Ovary (tissue), 9 donors: ENCODE data around the gene LRMDA. TPM values are rescaled to one million over a fixed set of nuclear protein-coding genes. Genes with fewer than 3 reads are reported as not detected.

Source experiments
- DNase-seq, 5 donors: peaks; one replicate each; pipeline ENCODE4 v3.0.0-alpha.2; 2019 to 2020
- H3K27ac ChIP-seq, 2 donors: fragments of 200-600 bp; one replicate each; pipeline versions ENCODE4 v1.5.1 to v1.8.0; 2019 to 2022
- H3K27me3 ChIP-seq: fragments of 200-600 bp; one replicate; pipeline ENCODE4 v1.8.0; 2022
- H3K36me3 ChIP-seq: fragments of 200-600 bp; sonication (generic); one replicate; pipeline ENCODE4 v1.5.1; 2019
- H3K4me1 ChIP-seq: one replicate; pipeline ENCODE4 v1.8.1; 2013; ENCODE audit warnings: mild to moderate bottlenecking, moderate library complexity; ENCODE audit not compliant: insufficient read depth
- H3K4me3 ChIP-seq: fragments of 200-600 bp; sonication (generic); one replicate; pipeline ENCODE4 v1.5.1; 2017
- H3K9me3 ChIP-seq, 2 donors: fragments of 200-600 bp in 1 of 2; sonication (generic) in 1 of 2; one replicate each; pipeline versions ENCODE4 v1.5.1 to v1.8.1; 2013 to 2019; ENCODE audit warnings: mild to moderate bottlenecking in 1 of 2, moderate library complexity in 1 of 2
- EP300 ChIP-seq: sonication (generic); formaldehyde crosslinking; IDR thresholded peaks from one replicate; pipeline ENCODE4 v1.6.1; 2017; ENCODE audit warnings: antibody characterized with exemption
- POLR2A ChIP-seq: fragments of 450-650 bp; IDR thresholded peaks from one replicate; pipeline ENCODE4 v1.6.1; 2017; ENCODE audit warnings: antibody characterized with exemption, mild to moderate bottlenecking, moderate library complexity
- WGBS, 3 donors: extraction: QIAGEN DNeasy Blood & Tissue Kit in 1 of 3; methylation state at CpG; one replicate each; pipeline versions ENCODE4 v1.1.5 to v1.1.7; 2013 to 2017; 5-methylcytosine and 5-hydroxymethylcytosine counted together
- intact Hi-C, 4 donors: fragments of 100-400 bp; cut with DNase I; formaldehyde crosslinking; loops; one replicate each; pipeline versions ENCODE4 v1.11.0 to v1.15.1; 2022 to 2023
- polyA plus RNA-seq, 2 donors: library from polyadenylated mRNA; stranded (reverse); fragments of 200-250 nt in 1 of 2; fragments of 350-450 nt in 1 of 2; fragmentation: Illumina TruSeq in 1 of 2; extraction: RNeasy Lipid Tissue Mini Kit (QIAGEN cat#74804) in 1 of 2; gene quantifications; one replicate each; pipeline ENCODE4 v1.2.3, GENCODE V29; 2013 to 2014
- total RNA-seq, 7 donors: library from RNA; depleted of rRNA in 2 of 7; stranded (reverse); fragments of >200 nt in 2 of 7; fragmentation: NEBNext Ultra II Directional in 3 of 7; extraction: Animal tissue kit (Norgen Biotek cat#: 25700) in 3 of 7; gene quantifications; one replicate each; pipeline versions ENCODE4 v1.1.0 to v1.2.4, GENCODE V29; 2016 to 2023
- TF ChIP-seq, protein P1 (sequence below), 3 donors: fragments of 450-650 bp in 2 of 3; fragments of 200-600 bp in 1 of 3; IDR thresholded peaks; one replicate each; pipeline versions ENCODE4 v1.5.1 to v1.8.0; 2016 to 2022; ENCODE audit warnings: antibody characterized with exemption in 3 of 3, mild to moderate bottlenecking in 1 of 3
- donor health status: DM: no; HTN: no; CAD: no; lungs with moderate emphysema.
- donor health status: DM: no; HTN: no; CAD: no.
- donor health status: Bipolar disorder and iron deficiency.
- donor health status: DM: yes; HTN: yes; CAD: no.
- donor health status: DM: no; HTN: no; CAD: no.
- donor health status: DM: yes; HTN: yes; CAD: no.

Gene LRMDA
- total and polyA plus RNA-seq, 9 donors, result 14.8 to 30.7 (median 22.9) TPM

DNA sequence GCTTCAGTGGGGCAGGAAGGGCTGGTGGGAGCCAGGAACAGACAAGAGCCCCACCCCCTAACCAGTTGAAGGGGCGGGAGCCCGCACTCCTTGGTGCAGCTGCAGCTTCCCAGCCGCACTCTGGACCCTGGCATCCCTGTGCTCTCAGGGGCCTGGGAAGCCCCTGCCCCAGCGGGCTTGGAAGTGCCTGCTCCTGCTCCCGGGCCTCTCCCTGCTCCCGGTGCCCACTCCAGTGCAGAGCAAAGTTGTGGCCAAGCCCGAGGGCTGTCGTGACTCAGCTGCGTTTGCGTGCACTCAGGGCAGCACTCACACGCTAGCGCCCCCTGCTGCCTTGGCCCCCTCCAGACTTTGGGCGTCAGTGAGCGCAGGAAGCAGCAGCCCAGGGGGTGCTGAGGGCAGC lies 883.8 kb downstream of the LRMDA start:
- H3K4me1 ChIP-seq, result peaks cover 2% of the 10 kb centered on the region

DNA sequence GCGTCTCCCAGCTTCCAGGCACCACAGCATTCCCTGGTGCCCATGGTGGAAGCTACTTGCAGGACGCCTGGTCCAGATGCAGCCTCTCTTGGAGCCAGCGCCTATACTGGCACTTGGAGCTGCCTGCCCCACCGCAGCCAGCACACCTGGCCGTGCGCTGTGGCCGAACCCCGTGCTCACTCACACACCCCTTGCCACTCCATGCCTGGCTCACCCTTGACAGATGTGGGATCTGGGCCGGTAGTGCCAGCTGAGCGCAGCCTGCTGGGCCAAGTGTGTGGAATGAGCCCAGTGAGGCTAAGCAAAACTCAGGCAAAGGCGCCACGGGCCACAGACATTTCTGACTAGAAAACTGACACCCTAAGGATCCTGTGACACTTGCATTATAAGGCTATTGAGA lies 884.8 kb downstream of the LRMDA start:
- DNase-seq, result no peak

More for the DNA sequence above, 883.8 kb downstream of the LRMDA start:
- Histone ChIP-seq H3K4me3 (no peak overlapping the region), H3K27ac (no peak overlapping the region), H3K9me3 (no peaks in the 10 kb centered on the region), H3K27me3 (no peaks in the 10 kb centered on the region), H3K36me3 (no peaks in the 10 kb centered on the region)
- TF ChIP-seq, protein P1, sequence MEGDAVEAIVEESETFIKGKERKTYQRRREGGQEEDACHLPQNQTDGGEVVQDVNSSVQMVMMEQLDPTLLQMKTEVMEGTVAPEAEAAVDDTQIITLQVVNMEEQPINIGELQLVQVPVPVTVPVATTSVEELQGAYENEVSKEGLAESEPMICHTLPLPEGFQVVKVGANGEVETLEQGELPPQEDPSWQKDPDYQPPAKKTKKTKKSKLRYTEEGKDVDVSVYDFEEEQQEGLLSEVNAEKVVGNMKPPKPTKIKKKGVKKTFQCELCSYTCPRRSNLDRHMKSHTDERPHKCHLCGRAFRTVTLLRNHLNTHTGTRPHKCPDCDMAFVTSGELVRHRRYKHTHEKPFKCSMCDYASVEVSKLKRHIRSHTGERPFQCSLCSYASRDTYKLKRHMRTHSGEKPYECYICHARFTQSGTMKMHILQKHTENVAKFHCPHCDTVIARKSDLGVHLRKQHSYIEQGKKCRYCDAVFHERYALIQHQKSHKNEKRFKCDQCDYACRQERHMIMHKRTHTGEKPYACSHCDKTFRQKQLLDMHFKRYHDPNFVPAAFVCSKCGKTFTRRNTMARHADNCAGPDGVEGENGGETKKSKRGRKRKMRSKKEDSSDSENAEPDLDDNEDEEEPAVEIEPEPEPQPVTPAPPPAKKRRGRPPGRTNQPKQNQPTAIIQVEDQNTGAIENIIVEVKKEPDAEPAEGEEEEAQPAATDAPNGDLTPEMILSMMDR (IDR thresholded peaks at IDR 0.05), result no peak
- TF ChIP-seq POLR2A, result no peak
- TF ChIP-seq EP300, result no peak
- 93% methylated on average over 14 of the region's 14 CpGs for WGBS, 3 donors
- intact Hi-C loops, result no loop called here
- no peak for DNase-seq

DNA sequence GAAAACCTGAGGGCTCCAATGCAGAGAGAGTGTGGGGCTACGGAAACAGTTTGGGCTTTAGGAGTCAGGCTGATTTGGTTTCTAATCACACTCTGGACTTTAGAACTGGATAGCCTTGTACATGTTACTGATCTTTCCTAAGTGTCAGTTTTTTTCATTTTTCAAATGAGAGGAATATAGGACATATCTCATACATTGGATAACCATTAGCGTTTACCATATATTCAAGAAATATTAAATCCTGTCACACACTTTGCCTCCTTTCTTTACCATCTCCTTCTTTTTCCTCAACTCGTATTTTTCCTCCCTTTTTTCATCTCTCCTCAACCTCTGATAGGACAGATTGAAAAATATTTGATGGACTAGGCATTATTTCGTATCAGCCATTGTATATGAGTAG lies 885.7 kb downstream of the LRMDA start:
- Histone ChIP-seq H3K27ac (no peak overlapping the region), H3K27me3 (no peaks in the 10 kb centered on the region), H3K4me1 (no peaks in the 10 kb centered on the region), H3K9me3 (no peaks in the 10 kb centered on the region), H3K36me3 (no peaks in the 10 kb centered on the region), H3K4me3 (no peak overlapping the region)
- TF ChIP-seq EP300 (no peak), POLR2A (no peak)
- TF ChIP-seq, protein P1 (IDR thresholded peaks at IDR 0.05), result no peak
- intact Hi-C loops, result no loop called here
- WGBS, 3 donors, result 94 to 95% (median 94%) methylated on average over 4 of the region's 4 CpGs
- DNase-seq, result no peak

More for the DNA sequence above, 884.8 kb downstream of the LRMDA start:
- no peaks in the 10 kb centered on the region for H3K9me3 ChIP-seq
- intact Hi-C loops, result no loop called here
- no peaks in the 10 kb centered on the region for H3K36me3 ChIP-seq
- WGBS, 3 donors, result 97 to 98% (median 98%) methylated on average over 11 to 12 of the region's 12 CpGs
- TF ChIP-seq EP300, result no peak
- TF ChIP-seq POLR2A, result no peak
- TF ChIP-seq, protein P1 (IDR thresholded peaks at IDR 0.05), result no peak
- no peaks in the 10 kb centered on the region for H3K27me3 ChIP-seq
- peaks cover 2% of the 10 kb centered on the region for H3K4me1 ChIP-seq
- no peak overlapping the region for H3K4me3 ChIP-seq
- no peak overlapping the region for H3K27ac ChIP-seq

DNA sequence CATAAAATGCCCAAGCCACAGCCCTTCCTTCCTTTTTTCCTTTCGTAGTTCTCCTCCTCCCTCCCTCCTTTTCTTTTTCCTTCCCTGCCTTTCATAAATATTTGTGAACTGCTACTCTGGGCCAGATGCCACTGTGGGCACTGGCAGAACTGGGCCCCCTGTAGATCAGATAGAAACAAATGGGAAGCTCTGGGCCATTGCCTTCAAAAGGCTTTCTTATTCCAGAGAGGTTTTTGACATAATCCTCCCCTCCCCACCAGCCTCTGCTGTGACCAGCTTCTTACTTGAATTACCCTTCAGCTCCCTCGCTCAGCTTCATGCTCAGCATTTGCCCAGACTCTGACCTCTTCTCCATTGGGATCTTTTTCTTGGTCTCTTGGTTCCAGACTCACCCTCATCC lies 886.8 kb downstream of the LRMDA start:
- intact Hi-C loops, result no loop called here
- H3K4me1 ChIP-seq, result no peaks in the 10 kb centered on the region
- no peak for DNase-seq
- 77 to 87% (median 84%) methylated on average over 2 of the region's 2 CpGs for WGBS, 3 donors
- no peak for TF ChIP-seq EP300
- TF ChIP-seq POLR2A, result no peak
- TF ChIP-seq, protein P1 (IDR thresholded peaks at IDR 0.05), result no peak
- H3K4me3 ChIP-seq, result no peak overlapping the region
- no peak overlapping the region for H3K27ac ChIP-seq
- H3K9me3 ChIP-seq, result no peaks in the 10 kb centered on the region
- no peaks in the 10 kb centered on the region for H3K27me3 ChIP-seq
- H3K36me3 ChIP-seq, result no peaks in the 10 kb centered on the region
